GM19372 (cell line): ENCODE measurements around the gene KIAA1614.

Experiments used
- ATAC-seq: cut with Tn5 transposase; IDR thresholded peaks from one replicate; pipeline ENCODE4 v1.9.1; 2021; ENCODE audit warnings: mild to moderate bottlenecking, low read depth, moderate library complexity; ENCODE audit not compliant: unreplicated experiment

KIAA1614 gene

GRCh38 chr1:180940445-180940844, 27.7 kb downstream of the KIAA1614 start:
- no peak for ATAC-seq

DNA sequence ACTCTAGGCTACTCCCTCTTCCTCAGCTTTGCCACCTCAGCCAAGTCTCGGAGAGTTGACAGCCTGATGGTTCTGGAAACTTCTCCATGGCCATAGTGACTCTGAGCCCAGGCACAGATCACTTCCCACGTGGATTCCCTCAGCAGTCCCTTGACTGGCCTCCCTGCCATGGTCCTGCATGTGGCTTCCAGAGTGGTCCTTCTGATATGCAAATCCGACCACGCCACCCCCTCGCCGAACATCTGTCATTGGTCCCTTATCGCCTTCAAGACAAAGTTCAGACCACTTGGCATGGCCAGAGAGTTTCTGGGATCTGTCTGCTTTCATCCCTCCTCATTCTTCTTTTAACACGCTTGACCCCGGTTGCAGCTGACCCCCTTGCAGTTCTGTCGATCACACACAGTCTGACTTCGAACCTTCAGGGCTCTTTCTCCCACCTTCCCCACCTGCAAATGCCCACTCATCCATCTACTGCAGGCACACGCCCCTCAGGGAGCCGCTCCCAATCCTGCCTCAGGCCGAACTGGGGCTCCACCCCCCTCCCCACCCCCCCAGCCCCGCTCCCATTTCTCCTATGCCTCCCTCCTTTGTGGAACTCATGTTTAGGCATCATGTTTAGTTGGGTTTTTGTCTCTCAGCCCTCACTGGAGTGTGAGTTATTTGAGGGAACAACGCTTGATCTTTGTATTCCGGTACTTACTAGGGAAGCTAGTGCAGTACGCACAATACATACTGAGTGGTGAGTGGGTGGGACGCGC, 29.0 kb downstream of the KIAA1614 start:
- ATAC-seq: no peak

DNA sequence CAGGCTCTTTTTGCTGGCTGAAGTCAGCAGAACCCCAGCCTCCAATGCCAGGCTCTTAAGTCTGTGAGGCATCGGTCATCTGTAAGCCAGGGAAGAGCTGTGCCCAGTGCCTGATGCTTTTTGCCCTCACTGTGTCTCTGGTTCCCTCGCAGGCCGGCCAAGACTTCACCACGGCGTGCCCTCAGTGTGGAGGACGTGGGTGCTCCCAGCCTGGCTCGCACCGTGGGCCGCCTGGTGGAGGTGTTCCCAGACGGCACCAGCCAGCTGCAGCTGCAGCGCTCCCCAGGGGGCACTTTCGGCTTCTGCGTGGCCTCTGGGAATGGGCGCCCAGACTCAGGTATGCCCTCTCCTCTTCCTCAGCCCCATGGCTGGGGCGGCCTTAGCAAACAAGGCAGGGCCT, 32.5 kb downstream of the KIAA1614 start:
- no peak for ATAC-seq

DNA sequence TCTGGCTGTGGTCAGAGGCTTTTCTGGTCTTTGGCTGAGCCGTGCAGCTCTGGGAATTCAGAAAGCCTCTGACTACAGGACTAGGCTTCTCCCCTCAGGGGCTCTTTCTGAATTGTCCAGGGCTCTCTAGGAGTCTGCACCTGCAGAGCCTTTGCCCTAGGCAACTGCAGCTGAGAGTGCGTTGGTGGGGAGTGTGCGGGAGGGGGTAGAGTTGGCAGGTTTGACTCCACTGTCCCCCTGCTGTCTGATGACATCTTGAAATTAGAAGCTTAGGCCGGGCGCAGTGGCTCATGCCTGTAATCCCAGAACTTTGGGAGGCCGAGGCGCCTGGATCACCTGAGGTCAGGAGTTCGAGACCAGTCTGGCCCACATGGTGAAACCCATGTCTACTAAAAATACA, 32.9 kb downstream of the KIAA1614 start:
- no peak for ATAC-seq

DNA sequence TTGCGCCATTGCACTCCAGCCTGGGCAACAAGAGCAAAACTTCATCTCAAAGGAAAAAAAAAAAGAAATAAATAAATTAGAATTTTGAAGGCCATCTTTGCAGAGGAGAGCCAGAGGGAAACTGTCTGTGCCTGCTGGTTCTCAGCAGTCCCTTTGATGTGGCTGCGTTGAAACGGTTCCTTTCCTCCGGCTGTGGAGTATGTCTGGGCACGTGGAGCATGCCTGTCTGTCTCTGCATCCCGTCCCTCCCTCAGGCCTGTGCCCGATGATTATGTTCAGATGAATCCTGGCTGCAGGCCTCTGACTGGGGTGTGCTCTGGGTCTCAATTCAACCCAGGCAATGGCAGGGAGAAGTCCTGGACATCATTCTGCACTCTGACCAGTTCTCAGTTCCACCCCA, 33.4 kb downstream of the KIAA1614 start:
- ATAC-seq: no peak

- ATAC-seq: no peak
Observed at GRCh38 chr1:180946541-180947498, 34.1 kb downstream of the KIAA1614 start.

DNA sequence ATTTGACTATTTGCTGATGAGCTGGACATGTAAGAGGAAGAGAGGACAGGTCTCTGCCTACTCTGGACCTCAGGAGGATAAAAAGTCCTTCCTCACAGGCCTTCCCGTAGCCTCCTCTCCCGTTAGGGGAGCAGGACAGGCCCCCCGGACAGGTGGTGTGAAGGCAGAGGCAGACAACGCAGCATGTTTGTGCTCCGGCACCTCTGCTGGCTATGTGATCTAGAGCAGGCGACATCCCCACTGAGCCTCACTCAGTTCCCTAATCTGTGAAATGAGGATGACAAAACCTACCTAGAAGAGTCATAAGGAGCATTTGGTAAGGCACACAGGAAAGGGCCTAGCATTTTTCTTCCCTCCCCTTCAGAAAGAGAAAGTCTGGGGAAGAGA, 34.8 kb downstream of the KIAA1614 start:
- no peak for ATAC-seq

- ATAC-seq: no peak
Observed at GRCh38 chr1:180947901-180948640, 35.4 kb downstream of the KIAA1614 start.

GRCh38 chr1:180948641-180949615, 36.2 kb downstream of the KIAA1614 start:
- no peak for ATAC-seq

DNA sequence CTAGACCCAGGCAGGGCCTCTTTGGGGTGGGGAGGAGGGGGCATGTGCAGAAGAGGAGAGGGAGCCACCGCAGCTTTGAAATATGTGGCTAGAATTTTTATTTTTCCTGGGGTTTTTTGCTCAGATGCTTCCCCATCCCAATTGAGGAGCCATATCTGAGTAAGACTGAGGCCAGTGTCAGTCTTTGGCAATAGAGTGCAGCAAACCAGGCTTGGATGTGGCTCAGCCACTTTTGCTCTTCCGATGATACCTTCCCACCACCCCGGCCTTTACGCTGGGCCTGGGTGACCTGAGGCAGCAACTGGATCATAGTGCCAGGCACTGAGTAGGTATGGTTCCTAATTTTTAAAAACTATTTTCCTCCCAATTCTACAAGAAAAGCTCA, 36.9 kb downstream of the KIAA1614 start:
- no peak for ATAC-seq

- no peak for ATAC-seq
Observed at GRCh38 chr1:180950321-180950720, 37.6 kb downstream of the KIAA1614 start.

GRCh38 chr1:180951186-180951745, 38.6 kb downstream of the KIAA1614 start:
- no peak for ATAC-seq

GRCh38 chr1:180951836-180952656, 39.3 kb downstream of the KIAA1614 start:
- no peak for ATAC-seq

- ATAC-seq: no peak
Observed at GRCh38 chr1:180952657-180953013, 39.9 kb downstream of the KIAA1614 start.

DNA sequence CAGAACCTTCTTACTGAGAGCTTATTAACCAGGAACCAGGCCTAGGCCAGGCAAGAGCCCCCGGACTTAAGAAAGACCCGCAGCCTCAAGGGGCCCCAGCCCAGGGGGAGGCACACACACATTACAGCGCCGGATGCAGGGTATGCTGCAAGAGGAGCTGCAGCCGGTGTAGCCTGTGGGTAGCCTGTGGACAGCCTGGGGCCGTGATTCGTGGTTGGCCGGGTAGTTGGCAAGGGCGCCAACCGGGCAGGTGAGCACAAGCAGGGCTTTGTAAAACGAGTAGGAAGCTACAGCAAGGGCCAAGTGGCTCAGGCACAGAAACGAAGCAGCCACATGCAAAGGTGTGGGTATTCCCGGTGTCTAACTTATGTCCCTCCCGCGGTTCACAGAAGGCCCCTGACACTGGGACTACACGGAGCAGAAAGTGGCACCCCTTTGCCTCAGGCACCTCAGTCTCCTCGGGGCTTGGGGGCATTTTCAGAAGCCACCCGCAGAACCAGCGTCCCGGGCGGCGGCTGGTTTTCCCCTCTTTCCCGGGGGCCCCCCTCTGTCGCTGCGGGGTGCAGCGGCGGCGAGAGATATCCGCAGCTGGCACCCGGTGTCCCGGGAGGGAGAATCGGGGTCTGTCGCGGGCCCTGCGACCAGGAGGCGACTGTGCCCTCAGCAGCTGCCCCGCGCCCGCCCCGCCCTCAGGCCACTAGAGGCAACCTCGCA, 40.8 kb downstream of the KIAA1614 start:
- peak; percentile 29 for ATAC-seq

- ATAC-seq: peak; percentile 74
Observed at GRCh38 chr1:180954005-180954800, 41.5 kb downstream of the KIAA1614 start.

GRCh38 chr1:180954801-180955165, 42.1 kb downstream of the KIAA1614 start:
- no peak for ATAC-seq
